ENCODE results near the gene HEATR5A.

Gene HEATR5A

GRCh38 chr14:31337331-31337730, 83.0 kb downstream of the HEATR5A start:
- TF ChIP-seq REST (IDR thresholded peaks at IDR 0.05; ENCODE audit: low read depth) (no peak), CEBPB (IDR thresholded peaks at IDR 0.05) (no peak), NFIC (IDR thresholded peaks at IDR 0.05) (no peak), USF1 (IDR thresholded peaks at IDR 0.05) (no peak), TEAD4 (IDR thresholded peaks at IDR 0.05) (no peak), EP300 (IDR thresholded peaks at IDR 0.05; ENCODE audit: borderline replicate concordance) (no peak), TCF12 (IDR thresholded peaks at IDR 0.05; ENCODE audit: low read depth) (no peak), TAF1 (IDR thresholded peaks at IDR 0.05; ENCODE audit: low read depth) (no peak), YY1 (IDR thresholded peaks at IDR 0.05; ENCODE audit: low read depth) (no peak), RAD21 (IDR thresholded peaks at IDR 0.05; ENCODE audit: low read depth) (no peak), EGR1 (IDR thresholded peaks at IDR 0.05) (no peak), MAX (IDR thresholded peaks at IDR 0.05) (no peak), FOXM1 (IDR thresholded peaks at IDR 0.05; ENCODE audit: borderline replicate concordance, low read depth) (no peak), CREB1 (IDR thresholded peaks at IDR 0.05; ENCODE audit: low read depth) (no peak), ZBTB7A (IDR thresholded peaks at IDR 0.05; ENCODE audit: low read depth) (no peak)

GRCh38 chr14:31336646-31337045, 83.7 kb downstream of the HEATR5A start:
- TF ChIP-seq TEAD4 (IDR thresholded peaks at IDR 0.05) (peak; percentile 76), EP300 (IDR thresholded peaks at IDR 0.05; ENCODE audit: borderline replicate concordance) (peak; percentile 14; the same call in 1 of the 2 replicates), CEBPB (IDR thresholded peaks at IDR 0.05) (peak; percentile 93), TCF12 (IDR thresholded peaks at IDR 0.05; ENCODE audit: low read depth) (0 out of 2 replicates have a peak, but pooled peaks have one; percentile 17), TAF1 (IDR thresholded peaks at IDR 0.05; ENCODE audit: low read depth) (no peak), USF1 (IDR thresholded peaks at IDR 0.05) (peak; percentile 50), EGR1 (IDR thresholded peaks at IDR 0.05) (no peak)

- TF ChIP-seq RAD21 (IDR thresholded peaks at IDR 0.05; ENCODE audit: low read depth), result peak; percentile 37
- TF ChIP-seq TAF1 (IDR thresholded peaks at IDR 0.05; ENCODE audit: low read depth), result no peak
- no peak for TF ChIP-seq TEAD4 (IDR thresholded peaks at IDR 0.05)
These were observed 94.2 kb downstream of the HEATR5A start for GRCh38 chr14:31326111-31326510.

GRCh38 chr14:31323419-31323818, 96.9 kb downstream of the HEATR5A start:
- TF ChIP-seq NFIC (IDR thresholded peaks at IDR 0.05) (no peak), USF1 (IDR thresholded peaks at IDR 0.05) (no peak)

- TF ChIP-seq FOXM1 (IDR thresholded peaks at IDR 0.05; ENCODE audit: borderline replicate concordance, low read depth) (no peak), TEAD4 (IDR thresholded peaks at IDR 0.05) (no peak), TCF12 (IDR thresholded peaks at IDR 0.05; ENCODE audit: low read depth) (no peak), ZBTB7A (IDR thresholded peaks at IDR 0.05; ENCODE audit: low read depth) (no peak), RAD21 (IDR thresholded peaks at IDR 0.05; ENCODE audit: low read depth) (no peak), NFIC (IDR thresholded peaks at IDR 0.05) (no peak), CREB1 (IDR thresholded peaks at IDR 0.05; ENCODE audit: low read depth) (no peak), REST (IDR thresholded peaks at IDR 0.05; ENCODE audit: low read depth) (no peak), EGR1 (IDR thresholded peaks at IDR 0.05) (no peak), USF1 (IDR thresholded peaks at IDR 0.05) (no peak), CEBPB (IDR thresholded peaks at IDR 0.05) (no peak), MAX (IDR thresholded peaks at IDR 0.05) (no peak), TAF1 (IDR thresholded peaks at IDR 0.05; ENCODE audit: low read depth) (no peak)
These were observed 99.2 kb downstream of the HEATR5A start for GRCh38 chr14:31320922-31321766.

All from Ishikawa (cell line).